ENCODE results near the gene PPIF.

GRCh38 chr10:79401015-79401921 lies 54.0 kb downstream of the PPIF start:
- no peak for TF ChIP-seq NR1H2 (CRISPR knock-in tag; IDR thresholded peaks at IDR 0.05)
- TF ChIP-seq CTCF (IDR thresholded peaks at IDR 0.05) = no peak
- no peak for TF ChIP-seq ZNF138 (CRISPR knock-in tag; conservative IDR thresholded peaks at IDR 0.05)
- TF ChIP-seq ARID4B (CRISPR knock-in tag; IDR thresholded peaks at IDR 0.05; ENCODE audit: borderline replicate concordance) = no peak
- no peak for TF ChIP-seq NFYB (CRISPR knock-in tag; conservative IDR thresholded peaks at IDR 0.05; ENCODE audit: low read depth)
- no peak for TF ChIP-seq ZNF416 (CRISPR knock-in tag; IDR thresholded peaks at IDR 0.05)
- TF ChIP-seq SP1 (CRISPR knock-in tag; conservative IDR thresholded peaks at IDR 0.05) = no peak
- TF ChIP-seq STAT6 (CRISPR knock-in tag; conservative IDR thresholded peaks at IDR 0.05; ENCODE audit: low read depth) = no peak
- no peak for TF ChIP-seq ATF1 (CRISPR knock-in tag; IDR thresholded peaks at IDR 0.05)

Data from WTC11 (cell line).